ENCODE data around the gene FRMD5.

GRCh38 chr15:43913026-43913780, 281.9 kb downstream of the FRMD5 start:
- no peak for TF ChIP-seq CTCF (IDR thresholded peaks at IDR 0.05)
- TF ChIP-seq EZH2 (IDR thresholded peaks at IDR 0.05; ENCODE audit: borderline replicate concordance, insufficient read depth, low read depth, low read length, poor library complexity, severe bottlenecking): no peak
